ENCODE data around the gene VWCE. TPM values are rescaled to one million over a fixed set of nuclear protein-coding genes. Genes with fewer than 3 reads are reported as not detected.

The VWCE gene
- total and polyA plus RNA-seq, 11 donors: 0.17 to 1.7 (median 0.66) TPM; not detected in 1

GRCh38 chr11:61334434-61335354, 39.6 kb upstream of the VWCE start:
- no peak for TF ChIP-seq POLR2A (IDR thresholded peaks at IDR 0.05)
- TF ChIP-seq CTCF (IDR thresholded peaks at IDR 0.05): no peak
- H3K27ac ChIP-seq: peak overlapping the region in 1 of 12 donors; percentile 7
- peaks cover 0 to 47% (median 33%) of the 10 kb centered on the region in 12 donors for H3K4me1 ChIP-seq

GRCh38 chr11:61333550-61334433, 38.7 kb upstream of the VWCE start:
- intact Hi-C loops (cut with DNase I): loop anchor here in 5 of 10 donors (1.0 to 10.0 kb wide), 4 partner anchors 28 to 301 kb away; partner anchors contain the start of genes CYB561A3 (in 2 of the 5) and TMEM138 (in 1 of the 5)
- DNase-seq (no peak), ATAC-seq (no peak)
- Histone ChIP-seq H3K4me1 (peaks cover 0 to 51% (median 37%) of the 10 kb centered on the region in 12 donors), H3K9me3 (no peaks in the 10 kb centered on the region), H3K27ac (peak overlapping the region; percentile 81 to 96 (median 94)), H3K36me3 (peaks cover 0 to 24% (median 12%) of the 10 kb centered on the region in 9 donors), H3K4me3 (peak overlapping the region; percentile 77 to 100 (median 94)), H3K27me3 (no peaks in the 10 kb centered on the region)
- WGBS, 4 donors: 31 to 33% (median 33%) methylated on average over 19 of the region's 19 CpGs
- TF ChIP-seq CTCF (IDR thresholded peaks at IDR 0.05) (no peak), POLR2A (IDR thresholded peaks at IDR 0.05) (no peak)

More at GRCh38 chr11:61334434-61335354, 39.6 kb upstream of the VWCE start:
- Histone ChIP-seq H3K27me3 (no peaks in the 10 kb centered on the region), H3K36me3 (peaks cover 0 to 17% (median 3%) of the 10 kb centered on the region in 9 donors), H3K4me3 (no peak overlapping the region), H3K9me3 (no peaks in the 10 kb centered on the region)
- intact Hi-C loops (cut with DNase I): loop anchor here in 2 of 10 donors (2.0 to 10.0 kb wide), 2 partner anchors 50 to 300 kb away; no protein-coding TSS in a partner anchor
- 84 to 91% (median 87%) methylated on average over 16 of the region's 16 CpGs for WGBS, 4 donors
- ATAC-seq (no peak), DNase-seq (no peak)

GRCh38 chr11:61332797-61333549, 37.9 kb upstream of the VWCE start, which contains the start of the genes DDB1 and TKFC:
TSS of gene DDB1 (minus strand) at chr11:61333105. CDS start at chr11:61332968, 137 bp downstream.
TSS of gene TKFC (plus strand) at chr11:61333228. CDS start at chr11:61334729, 1,501 bp downstream.
- Histone ChIP-seq H3K9me3 (no peaks in the 10 kb centered on the region), H3K27me3 (no peaks in the 10 kb centered on the region), H3K36me3 (peaks cover 0 to 33% (median 20%) of the 10 kb centered on the region in 9 donors), H3K4me3 (peak within 1 kb of the TSS; percentile 77 to 100 (median 94)), H3K4me1 (peaks cover 0 to 52% (median 37%) of the 10 kb centered on the region in 12 donors), H3K27ac (peak within 1 kb of the TSS; percentile 81 to 96 (median 94))
- peak; percentile 96 to 98 (median 97) for DNase-seq
- peak; percentile 92 to 98 (median 96) for ATAC-seq
- intact Hi-C loops (cut with DNase I): loop anchor here in 4 of 10 donors (1.0 to 10.0 kb wide), 3 partner anchors 28 to 302 kb away; partner anchors contain the start of genes CYB561A3 (in 2 of the 4) and TMEM138 (in 1 of the 4)
- peak in 1 of 2 donors; percentile 89 for TF ChIP-seq POLR2A (IDR thresholded peaks at IDR 0.05)
- TF ChIP-seq CTCF (IDR thresholded peaks at IDR 0.05): peak in 1 of 12 donors; percentile 21
- WGBS, 4 donors: 0% methylated on average over 13 to 81 of the region's 81 CpGs

Measured in heart left ventricle (tissue), 16 donors.